Endothelial cell of umbilical vein (primary cell): ENCODE measurements around the gene MPZL3. TPM values are rescaled to one million over a fixed set of nuclear protein-coding genes. Genes with fewer than 3 reads are reported as not detected.

Experiments
- BruUV-seq: library from RNA; stranded (reverse); fragments of 400-500 nt; replicated peaks from 2 replicates; lab custom pipeline; 2021; lab: Mats Ljungman, UMichigan
- CTCF ChIA-PET: fragments of 300-600, 350-600 bp; sonication (Branson Sonifier 250); formaldehyde crosslinking; loops from one replicate; lab custom pipeline; 2021; ENCODE audit warnings: antibody characterized with exemption, inconsistent platforms; lab: Charles Lee
- POLR2A ChIA-PET: fragments of 300-600, 350-600 bp; sonication (Branson Sonifier 250); formaldehyde crosslinking; loops from one replicate; lab custom pipeline; 2021; ENCODE audit warnings: antibody characterized with exemption, inconsistent platforms; lab: Charles Lee
- DNase-seq: peaks from one replicate; pipeline ENCODE4 v3.0.0-alpha.2; 2011; ENCODE audit warnings: low read depth, low spot score
- FAIRE-seq: peaks from 2 replicates; lab custom pipeline; 2011; peaks lifted over from hg19 to GRCh38; lab: Jason Lieb, UNC
- H2AFZ ChIP-seq: 2 replicates; pipeline ENCODE4 v1.6.0; 2012; ENCODE audit warnings: low read depth, low read length, control low read depth, inconsistent platforms
- H3K27ac ChIP-seq: 2 replicates; pipeline ENCODE4 v1.5.1; 2011; ENCODE audit warnings: low read depth, mild to moderate bottlenecking, control low read depth, low read length, moderate library complexity; ENCODE audit not compliant: insufficient read depth
- H3K27me3 ChIP-seq, 2 experiments: 2 replicates each; pipeline versions ENCODE4 v1.6.0 to v1.6.1; 2011; ENCODE audit warnings: low read length in 2 of 2, mixed read lengths in 1 of 2; ENCODE audit not compliant: control insufficient read depth in 2 of 2, insufficient read depth in 2 of 2
- H3K36me3 ChIP-seq, 2 experiments: 2 replicates in 1 of 2; 3 replicates in 1 of 2; pipeline ENCODE4 v1.5.1; 2011; ENCODE audit warnings: low read length in 2 of 2, mild to moderate bottlenecking in 1 of 2, moderate library complexity in 1 of 2; ENCODE audit not compliant: control insufficient read depth in 2 of 2, insufficient read depth in 2 of 2; ENCODE audit errors: extremely low read depth in 1 of 2
- H3K4me1 ChIP-seq: 3 replicates; pipeline ENCODE4 v1.5.1; 2011; ENCODE audit warnings: mild to moderate bottlenecking, low read length; ENCODE audit not compliant: control insufficient read depth, insufficient read depth; ENCODE audit errors: extremely low read depth
- H3K4me2 ChIP-seq: 2 replicates; pipeline ENCODE4 v1.6.1; 2011; ENCODE audit warnings: low read length, control low read depth, mixed read lengths; ENCODE audit not compliant: insufficient read depth
- H3K4me3 ChIP-seq, 3 experiments: fragments of 200-600 bp in 1 of 3; sonication (generic), shearing (Covaris generic) in 1 of 3; replicated peaks in 1 of 3; 2 replicates each; pipeline ENCODE4 v1.5.1; 2011 to 2016; ENCODE audit warnings: control low read depth in 3 of 3, low read length in 3 of 3, mild to moderate bottlenecking in 2 of 3, inconsistent platforms in 1 of 3, low read depth in 1 of 3, moderate library complexity in 1 of 3; ENCODE audit not compliant: insufficient read depth in 1 of 3
- H3K79me2 ChIP-seq: 2 replicates; pipeline ENCODE4 v1.6.0; 2012; ENCODE audit warnings: low read length, inconsistent platforms; ENCODE audit not compliant: control insufficient read depth, insufficient read depth
- H3K9ac ChIP-seq: replicated peaks from 2 replicates; pipeline ENCODE3; 2011; ENCODE audit warnings: low read length, control low read depth; ENCODE audit not compliant: insufficient read depth; ENCODE audit errors: extremely low read depth
- H3K9me1 ChIP-seq: replicated peaks from 3 replicates; pipeline ENCODE4 v1.6.0; 2011; ENCODE audit warnings: mild to moderate bottlenecking, low read length; ENCODE audit not compliant: control insufficient read depth, insufficient read depth; ENCODE audit errors: extremely low read depth
- H3K9me3 ChIP-seq: replicated peaks from 2 replicates; pipeline ENCODE4 v1.5.1; 2012; ENCODE audit warnings: low read length, inconsistent platforms; ENCODE audit not compliant: control insufficient read depth, insufficient read depth
- H4K20me1 ChIP-seq: replicated peaks from 2 replicates; pipeline ENCODE3; 2011; ENCODE audit warnings: mild to moderate bottlenecking, low read length; ENCODE audit not compliant: control insufficient read depth, insufficient read depth; ENCODE audit errors: extremely low read depth
- FOS ChIP-seq: IDR thresholded peaks from 2 replicates; pipeline ENCODE4 v1.6.1; 2011; ENCODE audit warnings: mild to moderate bottlenecking, low read length, moderate library complexity, borderline replicate concordance; ENCODE audit not compliant: insufficient read depth
- GATA2 ChIP-seq: IDR thresholded peaks from 2 replicates; pipeline ENCODE4 v1.7.0; 2011; ENCODE audit warnings: low read depth, mild to moderate bottlenecking, moderate library complexity, mixed read lengths, low read length; ENCODE audit not compliant: insufficient read length, insufficient read depth
- JUN ChIP-seq: IDR thresholded peaks from 2 replicates; pipeline ENCODE4 v1.6.1; 2011; ENCODE audit warnings: borderline replicate concordance, low read depth; ENCODE audit not compliant: insufficient read length, insufficient read depth
- POLR2AphosphoS5 ChIP-seq: IDR thresholded peaks from 2 replicates; pipeline ENCODE4 v1.6.1; 2012; ENCODE audit warnings: low read depth, mild to moderate bottlenecking, control low read depth, low read length, moderate library complexity; ENCODE audit not compliant: insufficient read depth
- dilution Hi-C: fragments of 300-500 bp; cut with MboI; formaldehyde crosslinking; loops from one replicate; pipeline ENCODE4 v1.15.0; 2019; ENCODE audit warnings: low sequenced_read_pairs; ENCODE audit not compliant: extremely low pct_ligation_motif_present
- intact Hi-C: fragments of 100-400 bp; cut with micrococcal nuclease; formaldehyde crosslinking; loops from one replicate; pipeline ENCODE4 v1.10.0; 2022
- polyA plus RNA-seq, 4 experiments: library from polyadenylated mRNA; depleted of rRNA in 3 of 4; stranded (reverse) in 3 of 4; unstranded in 1 of 4; fragments of >200 nt; gene quantifications; 2 replicates each; pipeline versions ENCODE4 v1.2.1 to v1.2.3, GENCODE V29; 2011 to 2012; ENCODE audit warnings: missing spikeins in 1 of 4
- total RNA-seq: library from RNA; stranded (reverse); gene quantifications from 2 replicates; pipeline ENCODE4 v1.2.3, GENCODE V29; 2021
- TF ChIP-seq, protein P1 (sequence below), 2 donors: IDR thresholded peaks; 1 replicate in 1 of 2; 2 replicates in 1 of 2; pipeline ENCODE4 v1.5.1; 2011; ENCODE audit warnings: low read length in 2 of 2, mild to moderate bottlenecking in 2 of 2, moderate library complexity in 2 of 2, control low read depth in 1 of 2, inconsistent platforms in 1 of 2, low read depth in 1 of 2; ENCODE audit not compliant: insufficient read depth in 1 of 2; ENCODE audit errors: extremely low read depth in 1 of 2

MPZL3 gene
- total and polyA plus RNA-seq, 2 donors (not counting 3 experiments of a cell fraction or from before 2014, with no cell fraction given): 2.5 to 7.1 TPM

DNA sequence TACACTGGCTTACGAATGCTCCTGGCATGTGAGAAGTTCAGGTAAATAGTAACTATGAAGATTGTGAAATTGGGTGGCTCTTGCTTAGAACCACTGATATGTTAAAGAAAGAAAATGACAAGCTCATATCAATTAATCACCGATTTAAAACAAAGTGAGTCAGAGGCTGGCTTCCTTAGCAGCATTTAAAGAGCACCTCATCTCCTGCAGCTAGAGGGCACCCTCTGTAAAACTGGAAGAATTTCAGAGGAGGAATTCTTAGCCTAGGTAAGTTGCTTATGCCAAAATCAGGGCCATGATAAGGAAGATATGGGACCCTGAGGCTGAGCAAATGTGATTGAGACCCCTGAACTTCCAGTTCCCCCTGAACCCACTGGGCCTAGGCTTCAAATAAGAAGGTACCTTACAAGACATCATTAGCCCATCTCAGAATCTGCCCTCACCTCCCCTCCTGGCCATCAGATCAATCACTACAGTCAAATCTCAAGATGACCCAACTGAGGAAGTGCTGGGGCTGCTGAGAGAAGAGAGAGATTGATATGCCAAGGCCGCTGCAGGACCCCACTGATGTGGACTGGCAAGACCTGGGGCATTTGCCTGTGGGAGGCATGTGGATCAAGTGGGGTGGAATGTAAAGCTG is 43.8 kb upstream of the MPZL3 start:
- Histone ChIP-seq H3K79me2 (no peaks in the 10 kb centered on the region), H3K27me3 (peaks cover 1 to 5% of the 10 kb centered on the region in 2 experiments), H3K9me1 (no peaks in the 10 kb centered on the region), H4K20me1 (no peaks in the 10 kb centered on the region), H3K9ac (no peak overlapping the region), H3K4me3 (no peak overlapping the region), H3K36me3 (no peaks in the 10 kb centered on the region), H3K9me3 (no peaks in the 10 kb centered on the region), H2AFZ (no peak overlapping the region), H3K27ac (no peak overlapping the region), H3K4me1 (no peaks in the 10 kb centered on the region), H3K4me2 (no peak overlapping the region)
- peak; percentile 40 for TF ChIP-seq FOS
- TF ChIP-seq, protein P1, sequence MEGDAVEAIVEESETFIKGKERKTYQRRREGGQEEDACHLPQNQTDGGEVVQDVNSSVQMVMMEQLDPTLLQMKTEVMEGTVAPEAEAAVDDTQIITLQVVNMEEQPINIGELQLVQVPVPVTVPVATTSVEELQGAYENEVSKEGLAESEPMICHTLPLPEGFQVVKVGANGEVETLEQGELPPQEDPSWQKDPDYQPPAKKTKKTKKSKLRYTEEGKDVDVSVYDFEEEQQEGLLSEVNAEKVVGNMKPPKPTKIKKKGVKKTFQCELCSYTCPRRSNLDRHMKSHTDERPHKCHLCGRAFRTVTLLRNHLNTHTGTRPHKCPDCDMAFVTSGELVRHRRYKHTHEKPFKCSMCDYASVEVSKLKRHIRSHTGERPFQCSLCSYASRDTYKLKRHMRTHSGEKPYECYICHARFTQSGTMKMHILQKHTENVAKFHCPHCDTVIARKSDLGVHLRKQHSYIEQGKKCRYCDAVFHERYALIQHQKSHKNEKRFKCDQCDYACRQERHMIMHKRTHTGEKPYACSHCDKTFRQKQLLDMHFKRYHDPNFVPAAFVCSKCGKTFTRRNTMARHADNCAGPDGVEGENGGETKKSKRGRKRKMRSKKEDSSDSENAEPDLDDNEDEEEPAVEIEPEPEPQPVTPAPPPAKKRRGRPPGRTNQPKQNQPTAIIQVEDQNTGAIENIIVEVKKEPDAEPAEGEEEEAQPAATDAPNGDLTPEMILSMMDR (IDR thresholded peaks at IDR 0.05; ENCODE audit: extremely low read depth in 1 of 2, insufficient read depth in 1 of 2, low read depth in 1 of 2, low read length in 2 of 2): peak; percentile 52 to 63
- peak; percentile 18 for TF ChIP-seq GATA2
- TF ChIP-seq JUN: no peak
- TF ChIP-seq POLR2AphosphoS5: no peak
- DNase-seq: peak; percentile 59
- no TSS peak for BruUV-seq
- intact Hi-C loops (loop anchor here (2.0 kb wide), 2 partner anchors 57 to 193 kb away; no protein-coding TSS in a partner anchor), dilution Hi-C loops (no loop called here)
- ChIA-PET CTCF (interaction anchor here (0.7 to 3.6 kb wide), 42 partner anchors 8 to 242 kb away, joined by 3 to 53 read pairs (median 5); partner anchors contain the start of genes CD3D and MPZL2), POLR2A (no interaction called here)
- FAIRE-seq: peak; percentile 92
